ENCODE data around the gene NFKBIE.
A peak's percentile ranks its signal among the peaks of the same experiment; 100 is the strongest.

Gene NFKBIE

DNA sequence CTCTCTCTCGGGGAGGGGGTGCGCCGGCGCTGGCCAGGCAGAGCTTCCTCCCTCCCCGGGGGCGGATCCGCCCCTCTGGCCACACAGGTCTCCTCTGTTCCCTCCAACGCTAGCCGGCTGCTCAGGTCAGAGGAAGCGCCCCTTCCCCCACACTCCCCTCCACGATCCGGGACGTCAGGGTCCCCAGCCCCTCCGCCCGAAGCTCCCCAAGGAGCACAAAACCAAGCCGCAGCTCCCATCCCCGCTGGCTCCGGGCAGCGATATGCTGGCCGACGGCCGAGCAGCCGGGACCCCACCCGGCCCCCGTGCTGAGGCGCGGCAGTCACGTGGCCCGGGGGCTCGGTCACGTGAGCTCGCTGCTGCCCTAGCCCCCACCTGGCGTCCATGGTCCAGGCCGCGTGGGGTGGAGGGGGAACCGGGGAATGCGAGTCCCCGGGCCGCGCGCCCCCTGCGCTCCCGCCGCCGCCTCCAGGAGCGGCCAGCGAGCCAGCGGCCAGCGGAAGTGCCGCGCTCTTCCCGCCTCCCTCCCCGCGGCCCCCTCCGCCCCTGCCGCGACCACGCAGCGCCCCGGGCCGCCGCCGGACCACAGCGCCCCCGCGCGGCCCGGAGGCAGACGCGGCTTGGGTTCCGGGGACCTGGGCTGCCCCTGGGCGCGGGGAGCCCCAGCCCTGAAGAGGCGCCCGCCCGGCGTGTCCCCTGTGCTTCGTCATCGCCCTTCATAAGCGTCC is 8.2 kb downstream of the NFKBIE start, which contains the start of gene SLC35B2:
TSS of gene SLC35B2 (minus strand) at position 504 of the 728 bp plus-strand sequence. CDS start at position 386, 118 bp downstream.
- DNase-seq, result peak; percentile 64

DNA sequence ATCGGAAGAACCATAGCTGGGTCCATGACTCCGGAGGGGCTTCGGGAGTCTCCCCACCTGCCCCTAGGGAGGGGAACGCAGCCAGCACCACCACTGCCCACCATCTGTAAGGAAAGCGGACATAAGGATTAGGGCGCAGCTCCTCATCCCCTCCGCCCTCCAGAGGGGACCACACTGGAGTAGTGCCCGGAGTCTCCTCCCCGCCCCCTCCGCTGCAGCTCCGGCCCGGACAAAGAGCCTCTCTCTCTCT is 8.7 kb downstream of the NFKBIE start:
- peak; percentile 33 for DNase-seq

- no peak for DNase-seq
These were observed 9.2 kb downstream of the NFKBIE start for GRCh38 chr6:44255871-44256774.

DNA sequence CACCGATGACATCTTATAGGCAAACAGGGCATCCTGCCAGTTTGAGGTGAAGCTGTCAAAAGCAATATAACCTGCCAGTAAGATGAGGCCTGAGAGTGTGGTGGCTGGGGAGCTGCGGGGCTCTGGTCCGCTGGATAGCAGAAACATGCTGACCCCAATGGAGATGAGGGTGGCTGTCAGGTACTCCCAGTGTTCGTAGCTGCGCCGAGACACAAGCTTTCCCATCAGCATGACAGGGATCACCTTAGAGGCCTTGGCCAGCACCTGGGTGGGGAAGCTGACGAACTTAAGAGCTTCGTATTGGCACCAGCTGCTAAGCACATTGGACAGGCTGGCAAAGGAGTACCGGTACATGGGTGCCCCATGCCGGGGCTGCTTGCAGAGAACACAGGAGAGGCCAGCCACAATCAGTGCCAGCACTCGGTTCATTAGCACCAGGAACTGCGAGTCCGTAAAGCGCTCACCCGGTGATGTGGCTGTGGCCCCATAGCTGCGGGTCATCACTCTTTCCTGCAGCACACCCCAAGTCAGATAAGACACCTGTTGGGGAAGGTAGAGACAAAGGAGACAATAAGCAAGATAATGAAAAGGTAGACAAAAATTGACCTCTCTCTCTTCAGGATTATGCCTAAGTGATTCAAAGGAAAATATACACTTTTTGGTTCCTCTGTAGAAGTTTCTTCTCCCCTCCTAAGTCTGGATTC is 10.1 kb downstream of the NFKBIE start:
- DNase-seq, result peak; percentile 43

DNA sequence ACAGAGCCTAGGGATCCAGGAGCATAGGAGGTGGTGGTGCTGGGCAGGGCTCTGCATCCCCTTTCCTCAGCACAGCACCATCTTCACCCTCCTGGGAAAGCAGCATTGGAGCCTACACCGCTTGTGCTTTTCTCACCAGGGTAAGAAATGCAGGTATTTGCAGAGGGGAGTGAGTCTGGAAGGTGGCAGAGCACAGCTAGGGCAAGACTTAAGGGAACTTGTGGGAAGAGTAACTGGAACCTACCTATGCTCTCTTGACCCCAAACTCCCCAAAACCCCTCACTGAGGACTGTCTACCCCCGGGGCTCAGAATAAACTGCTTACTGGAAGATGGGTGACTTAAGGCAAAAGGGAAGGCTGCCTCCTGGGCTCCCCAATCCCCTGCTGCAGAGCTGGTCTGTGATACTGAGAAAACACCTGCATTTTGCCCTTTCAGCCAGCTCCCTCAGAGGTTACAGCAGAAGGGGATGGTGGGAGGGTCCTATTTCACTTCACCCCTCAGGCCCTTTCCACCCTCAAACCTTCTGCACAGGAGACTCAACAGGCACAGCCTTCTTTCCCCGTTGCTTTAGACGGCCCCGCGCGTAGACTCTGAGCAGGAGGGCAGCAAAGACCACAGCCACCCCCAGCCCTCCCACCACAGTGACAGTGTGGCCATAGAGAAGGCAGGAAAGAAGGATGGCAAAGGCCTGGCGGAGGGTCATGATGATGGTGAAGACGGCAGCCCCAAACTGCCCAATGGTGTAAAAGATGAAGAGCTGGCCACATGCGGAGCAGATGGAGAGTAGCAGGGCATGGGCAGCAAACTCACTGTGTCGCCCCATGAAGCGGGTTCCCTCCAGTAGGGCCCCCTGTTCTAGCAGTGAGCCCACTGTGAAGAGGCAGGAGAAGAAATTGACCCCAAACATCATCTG is 10.9 kb downstream of the NFKBIE start:
- DNase-seq, result peak; percentile 43

- DNase-seq, result peak; percentile 61
These were observed 11.8 kb downstream of the NFKBIE start for GRCh38 chr6:44253307-44254101.

DNA sequence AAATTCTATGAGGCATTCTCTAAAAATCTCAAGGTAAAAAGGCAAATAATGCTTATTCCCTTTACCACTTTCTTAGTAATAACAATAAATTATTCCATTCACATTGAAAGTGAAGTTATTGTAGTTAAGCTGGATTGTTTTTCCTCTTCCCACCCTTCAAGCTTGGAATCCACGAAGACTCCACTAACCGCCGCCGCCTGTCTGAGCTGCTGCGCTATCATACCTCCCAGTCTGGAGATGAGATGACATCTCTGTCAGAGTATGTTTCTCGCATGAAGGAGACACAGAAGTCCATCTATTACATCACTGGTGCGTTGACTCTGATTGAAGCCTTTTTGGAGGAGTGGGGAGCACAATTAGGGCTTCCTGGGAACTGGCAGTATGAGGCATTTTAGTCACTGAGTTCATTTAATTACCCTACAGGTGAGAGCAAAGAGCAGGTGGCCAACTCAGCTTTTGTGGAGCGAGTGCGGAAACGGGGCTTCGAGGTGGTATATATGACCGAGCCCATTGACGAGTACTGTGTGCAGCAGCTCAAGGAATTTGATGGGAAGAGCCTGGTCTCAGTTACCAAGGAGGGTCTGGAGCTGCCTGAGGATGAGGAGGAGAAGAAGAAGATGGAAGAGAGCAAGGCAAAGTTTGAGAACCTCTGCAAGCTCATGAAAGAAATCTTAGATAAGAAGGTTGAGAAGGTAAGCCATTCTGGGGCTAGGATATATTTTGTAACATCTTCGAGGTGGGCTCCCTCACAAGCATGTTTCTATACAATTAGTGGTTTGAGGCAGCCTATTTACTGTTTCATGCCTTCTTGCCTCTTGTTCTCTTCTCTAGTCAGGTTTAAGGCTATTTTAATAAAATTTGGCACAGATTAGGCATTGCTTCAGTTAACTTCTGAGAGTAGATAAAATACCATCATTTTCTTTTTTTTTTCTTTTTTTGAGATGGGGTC is 13.5 kb downstream of the NFKBIE start:
- no peak for DNase-seq

DNA sequence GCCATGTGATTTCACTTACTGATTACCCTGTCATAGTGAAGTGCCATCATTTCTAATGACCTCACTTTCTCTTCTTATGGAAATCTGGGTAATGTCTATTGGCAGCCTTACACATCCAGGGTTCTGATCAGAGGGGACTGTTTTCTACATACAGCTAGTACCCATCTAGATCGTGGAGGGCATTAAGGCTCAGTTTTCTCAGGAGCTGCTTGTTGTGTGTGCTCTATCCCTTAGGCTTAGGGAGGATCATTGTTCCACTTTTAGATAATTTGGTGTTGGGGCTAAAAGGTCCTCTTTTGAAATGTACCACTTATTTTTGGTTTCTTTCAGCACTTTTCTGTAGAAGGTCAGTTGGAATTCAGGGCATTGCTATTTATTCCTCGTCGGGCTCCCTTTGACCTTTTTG is 14.6 kb downstream of the NFKBIE start:
- DNase-seq, result no peak

DNA sequence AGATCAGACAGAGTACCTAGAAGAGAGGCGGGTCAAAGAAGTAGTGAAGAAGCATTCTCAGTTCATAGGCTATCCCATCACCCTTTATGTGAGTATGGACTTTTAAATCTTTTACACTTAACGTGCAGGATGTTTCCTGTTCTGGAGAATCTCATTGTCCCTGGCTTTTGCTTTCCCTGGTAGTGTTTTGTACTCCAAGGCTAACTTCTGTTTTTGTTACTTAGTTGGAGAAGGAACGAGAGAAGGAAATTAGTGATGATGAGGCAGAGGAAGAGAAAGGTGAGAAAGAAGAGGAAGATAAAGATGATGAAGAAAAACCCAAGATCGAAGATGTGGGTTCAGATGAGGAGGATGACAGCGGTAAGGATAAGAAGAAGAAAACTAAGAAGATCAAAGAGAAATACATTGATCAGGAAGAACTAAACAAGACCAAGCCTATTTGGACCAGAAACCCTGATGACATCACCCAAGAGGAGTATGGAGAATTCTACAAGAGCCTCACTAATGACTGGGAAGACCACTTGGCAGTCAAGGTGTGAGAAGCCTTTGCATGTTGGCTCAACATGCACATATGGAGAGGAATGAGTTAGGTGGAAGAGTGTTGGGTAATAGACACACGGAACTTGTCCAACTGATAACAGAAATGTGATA is 15.2 kb downstream of the NFKBIE start:
- DNase-seq, result no peak

- no peak for DNase-seq
These were observed 16.1 kb downstream of the NFKBIE start for GRCh38 chr6:44249082-44249748.

- no peak for DNase-seq
These were observed 16.8 kb downstream of the NFKBIE start for GRCh38 chr6:44248579-44248978.

DNA sequence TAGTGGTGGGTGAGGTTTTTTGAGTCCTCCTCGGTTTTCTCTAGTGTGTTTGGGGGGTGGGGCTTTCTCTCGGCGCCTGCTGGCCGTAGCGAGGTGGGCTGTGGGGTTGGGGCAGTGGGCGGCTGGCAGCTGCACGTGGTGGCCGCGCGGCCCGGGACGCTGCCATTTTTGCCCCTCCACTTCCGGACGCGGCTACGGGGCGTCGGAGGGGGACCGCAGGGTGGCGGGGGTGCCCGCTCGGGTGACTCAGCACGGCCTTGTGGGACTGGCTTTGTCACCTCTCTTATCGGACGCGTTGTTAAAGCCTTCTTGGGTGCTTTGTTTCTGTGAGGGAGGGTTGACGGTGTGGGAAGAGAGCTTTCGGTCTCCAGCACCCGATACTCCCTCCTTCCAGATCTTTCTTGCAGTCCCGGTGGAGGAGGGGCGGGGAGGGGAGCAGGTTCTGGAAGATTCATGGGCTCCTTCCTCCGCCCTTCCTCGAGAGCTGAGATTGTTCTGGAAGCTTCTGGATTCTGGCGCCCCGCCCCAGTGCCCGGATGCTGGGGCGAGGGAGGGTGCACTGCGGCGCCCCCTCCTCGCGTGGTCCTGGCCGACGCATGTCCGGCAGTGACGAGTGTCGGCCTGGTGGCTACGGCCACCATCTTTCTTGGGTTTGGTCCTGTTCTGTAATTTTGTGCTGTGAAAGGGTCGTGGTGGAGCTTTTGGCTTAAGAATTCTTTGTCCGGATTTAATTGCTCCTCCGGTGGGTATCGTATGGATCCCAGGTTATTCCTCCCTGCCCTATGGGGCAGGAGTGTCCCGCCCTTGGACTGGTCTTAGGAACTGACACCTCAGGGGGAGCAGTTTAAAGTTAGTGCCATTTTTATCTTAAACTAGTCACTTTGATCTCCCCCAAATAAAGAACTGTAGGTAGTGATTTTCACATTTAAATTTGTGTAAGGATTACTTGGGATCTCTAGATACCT is 17.7 kb downstream of the NFKBIE start:
- DNase-seq, result peak; percentile 90

- peak; percentile 98 for DNase-seq
These were observed 18.6 kb downstream of the NFKBIE start, which contains the start of gene HSP90AB1 for GRCh38 chr6:44246663-44247337. Gene HSP90AB1 (plus strand): TSS chr6:44247101. CDS start chr6:44248630, 1,529 bp downstream.

DNA sequence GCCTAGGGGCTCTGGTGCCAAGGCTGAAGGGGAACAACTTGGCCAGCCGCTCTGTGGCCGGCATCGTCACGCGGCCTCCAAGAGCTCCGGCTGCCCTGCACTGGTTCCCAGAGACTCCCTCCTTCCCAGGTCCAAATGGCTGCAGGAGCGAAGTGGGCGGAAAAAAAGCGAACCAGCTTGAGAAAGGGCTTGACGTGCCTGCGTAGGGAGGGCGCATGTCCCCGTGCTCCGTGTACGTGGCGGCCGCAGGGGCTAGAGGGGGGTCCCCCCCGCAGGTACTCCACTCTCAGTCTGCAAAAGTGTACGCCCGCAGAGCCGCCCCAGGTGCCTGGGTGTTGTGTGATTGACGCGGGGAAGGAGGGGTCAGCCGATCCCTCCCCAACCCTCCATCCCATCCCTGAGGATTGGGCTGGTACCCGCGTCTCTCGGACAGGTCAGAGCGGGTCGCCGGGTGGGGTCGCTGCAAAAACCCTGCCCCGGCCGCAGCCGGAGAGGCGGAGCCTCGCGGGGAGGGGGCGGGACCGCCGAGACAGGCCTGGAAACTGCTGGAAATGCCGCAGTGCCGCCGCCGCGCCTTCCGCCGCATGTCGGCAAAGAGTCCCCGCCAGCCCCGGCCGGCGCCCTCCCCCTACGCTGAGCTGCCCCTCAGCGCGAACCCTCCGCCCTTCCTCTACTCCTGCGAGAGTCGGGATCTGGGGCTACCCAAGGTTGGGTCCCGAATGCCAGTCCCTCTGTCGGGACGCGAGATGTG is 19.3 kb downstream of the NFKBIE start:
- peak; percentile 85 for DNase-seq

- no peak for DNase-seq
These were observed 19.9 kb downstream of the NFKBIE start for GRCh38 chr6:44245391-44245911.

DNA sequence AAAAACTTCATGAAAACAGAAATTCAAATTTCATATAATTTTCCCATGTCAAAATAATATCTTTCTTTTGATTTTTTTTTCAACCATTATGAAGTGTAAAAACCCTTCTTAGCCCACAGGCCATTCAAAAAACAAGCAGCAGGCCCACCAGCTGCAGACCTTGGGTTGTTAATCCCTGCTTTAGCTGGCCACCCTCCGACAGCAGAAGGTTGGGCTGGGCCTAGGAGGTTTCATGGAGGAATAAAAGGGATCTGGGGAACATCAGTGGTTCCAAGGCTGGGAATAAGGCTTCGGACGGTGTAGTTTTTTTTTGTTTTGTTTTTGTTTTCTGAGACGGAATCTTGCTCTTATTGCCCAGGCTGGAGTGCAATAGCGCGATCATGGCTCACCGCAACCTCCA is 22.0 kb downstream of the NFKBIE start:
- DNase-seq, result no peak
